NCI-H2196 treated with DMSO at 0.1 percent for 48 hours (cell line): Measurements from ENCODE around the gene PXDC1.

Experiments
- DNase-seq: peaks from one replicate; lab custom pipeline; 2025; ENCODE audit not compliant: unreplicated experiment; lab: John Stamatoyannopoulos, UW

Gene PXDC1

GRCh38 chr6:3748208-3749066 is 3.1 kb downstream of the PXDC1 start:
- peak; percentile 20 for DNase-seq

DNA sequence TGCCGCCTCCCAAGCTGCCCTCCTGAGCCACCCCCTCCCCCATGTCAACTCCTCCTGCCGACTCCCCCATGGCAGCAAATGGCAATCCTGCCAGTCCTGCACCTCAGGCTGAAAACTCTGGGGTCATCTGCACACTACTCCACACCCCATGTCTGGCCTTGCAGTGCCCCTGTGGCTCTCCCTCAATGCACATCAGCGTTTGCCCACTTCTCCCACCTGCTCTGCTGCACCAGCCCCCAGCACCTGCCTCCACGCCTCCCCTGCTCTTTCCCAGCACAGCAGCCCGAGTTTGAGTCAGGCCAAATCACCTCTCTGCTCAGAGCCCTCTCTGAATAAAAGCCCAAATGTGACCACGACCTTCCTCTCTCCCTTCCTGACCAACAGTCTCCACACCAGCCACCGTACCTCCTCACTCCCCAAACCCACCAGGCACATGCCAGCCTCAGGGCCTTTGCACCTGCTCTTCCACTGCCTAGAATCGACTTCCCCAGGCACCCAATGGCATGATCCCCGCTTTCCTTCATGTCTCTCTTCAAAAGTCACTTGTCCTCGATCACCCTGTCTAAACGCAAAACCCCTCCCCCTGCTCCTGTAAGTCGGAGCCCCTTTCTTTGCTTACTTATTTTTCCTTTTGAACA is 4.3 kb downstream of the PXDC1 start:
- DNase-seq = no peak

GRCh38 chr6:3746696-3747095 is 4.8 kb downstream of the PXDC1 start:
- no peak for DNase-seq

GRCh38 chr6:3746119-3746691 is 5.3 kb downstream of the PXDC1 start:
- no peak for DNase-seq

DNA sequence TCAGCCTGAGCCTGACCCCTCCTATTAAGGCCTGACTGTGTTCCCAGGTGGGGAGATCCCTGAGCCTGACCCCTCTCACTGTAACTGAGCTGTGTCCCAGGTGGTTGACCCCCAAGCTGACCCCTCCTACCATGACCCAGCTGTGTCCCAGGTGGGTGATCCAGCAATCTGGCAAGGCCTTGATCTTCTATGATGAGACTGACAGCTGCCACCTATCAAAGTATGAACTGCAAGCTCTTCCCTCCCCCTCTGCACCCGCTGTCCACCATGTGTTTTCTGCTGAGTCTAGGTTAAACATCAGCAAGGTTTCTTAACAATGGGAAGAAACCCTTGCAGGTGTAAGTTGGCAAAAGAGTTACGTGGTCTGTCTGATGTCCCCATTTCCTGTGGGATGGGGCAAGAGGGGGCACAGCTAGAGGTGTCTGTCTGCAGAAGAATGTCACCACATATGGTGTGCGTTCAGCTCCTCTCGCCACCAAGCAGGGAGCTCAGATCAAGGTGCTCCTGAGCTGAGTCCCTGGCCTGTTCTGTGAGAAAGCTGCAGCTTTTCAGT is 5.9 kb downstream of the PXDC1 start:
- no peak for DNase-seq

DNA sequence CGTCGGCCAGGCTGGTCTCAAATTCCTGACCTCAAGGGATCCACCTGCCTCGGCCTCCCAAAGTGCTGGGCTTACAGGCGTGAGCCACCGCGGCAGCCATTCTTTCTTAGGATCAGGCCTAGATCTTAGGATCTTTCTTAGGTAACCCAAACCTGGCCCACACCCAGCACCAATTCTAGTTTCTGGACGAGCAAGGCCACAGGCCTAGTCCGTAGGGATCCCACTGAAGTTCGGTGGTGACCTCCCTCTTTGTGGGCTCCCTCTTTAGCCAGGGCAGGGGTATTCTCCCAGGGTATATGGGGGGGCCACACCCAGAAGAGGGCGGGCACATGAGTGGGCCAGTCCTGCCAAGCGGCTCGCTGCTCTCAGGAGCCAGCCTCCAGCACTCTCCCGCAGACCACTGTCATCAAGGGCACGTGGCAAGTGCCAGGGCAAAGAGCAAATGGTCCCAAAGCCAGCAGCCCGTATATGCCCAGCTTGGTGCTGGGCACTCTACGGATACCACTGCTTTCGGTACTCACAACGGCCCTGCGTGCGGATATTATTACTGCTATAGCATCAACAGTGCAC is 6.5 kb downstream of the PXDC1 start:
- no peak for DNase-seq

DNA sequence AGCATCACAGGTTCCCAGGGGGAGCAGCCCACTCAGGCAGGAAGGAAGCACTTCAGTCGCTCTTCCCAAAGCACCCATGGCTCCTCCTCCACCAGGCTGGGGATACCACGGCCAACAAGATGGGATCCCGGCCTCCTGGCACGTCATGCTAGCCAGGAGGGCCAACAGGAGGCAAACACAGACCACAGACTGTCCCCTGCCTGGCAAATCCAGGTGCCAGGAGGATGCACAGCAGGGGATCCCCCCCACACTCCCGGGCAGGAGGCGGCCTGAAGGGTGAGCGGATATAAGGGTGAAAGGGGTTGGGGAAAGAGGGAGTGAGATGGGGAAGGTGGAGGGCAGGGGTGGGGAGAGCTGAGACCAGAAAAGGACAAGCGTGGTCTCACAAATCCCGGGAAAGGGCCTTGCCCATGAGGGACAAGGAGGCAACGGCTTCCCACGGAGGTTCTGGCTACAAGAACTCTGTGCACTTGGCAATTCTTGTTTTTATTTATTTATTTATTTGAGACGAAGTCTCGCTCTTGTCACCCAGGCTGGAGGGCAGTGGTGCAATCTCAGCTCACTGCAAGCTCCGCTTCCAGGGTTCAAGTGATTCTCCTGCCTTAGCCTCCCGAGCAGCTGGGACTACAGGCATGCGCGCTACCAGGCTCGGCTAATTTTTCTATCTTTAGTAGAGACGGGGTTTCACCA is 7.2 kb downstream of the PXDC1 start:
- no peak for DNase-seq

DNA sequence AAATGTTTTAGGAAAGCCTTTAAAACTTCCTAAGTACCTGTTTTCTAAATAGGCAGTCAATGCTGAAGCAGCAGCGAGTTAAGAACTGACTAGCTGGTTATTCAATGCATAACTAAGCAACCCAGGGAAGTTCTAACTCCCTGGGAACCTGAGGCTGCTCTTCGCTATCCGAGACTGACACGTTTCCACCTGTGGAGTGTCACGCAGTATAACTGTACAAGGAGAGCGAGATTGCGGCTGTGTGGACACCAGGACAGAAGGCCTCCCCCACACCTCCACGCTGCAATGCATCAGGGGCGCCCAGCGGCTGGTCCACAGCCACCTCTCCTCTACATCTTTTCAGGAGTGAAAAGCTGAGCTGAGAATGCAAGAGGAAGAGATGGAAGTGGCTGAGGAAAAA is 8.0 kb downstream of the PXDC1 start:
- DNase-seq = no peak

- peak; percentile 74 for DNase-seq
These were observed 8.8 kb downstream of the PXDC1 start for GRCh38 chr6:3742426-3743344.

GRCh38 chr6:3742076-3742425 is 9.5 kb downstream of the PXDC1 start:
- DNase-seq = peak; percentile 73

GRCh38 chr6:3741477-3741871 is 10.0 kb downstream of the PXDC1 start:
- DNase-seq = no peak

GRCh38 chr6:3740551-3741476 is 10.7 kb downstream of the PXDC1 start:
- DNase-seq = peak; percentile 31

DNA sequence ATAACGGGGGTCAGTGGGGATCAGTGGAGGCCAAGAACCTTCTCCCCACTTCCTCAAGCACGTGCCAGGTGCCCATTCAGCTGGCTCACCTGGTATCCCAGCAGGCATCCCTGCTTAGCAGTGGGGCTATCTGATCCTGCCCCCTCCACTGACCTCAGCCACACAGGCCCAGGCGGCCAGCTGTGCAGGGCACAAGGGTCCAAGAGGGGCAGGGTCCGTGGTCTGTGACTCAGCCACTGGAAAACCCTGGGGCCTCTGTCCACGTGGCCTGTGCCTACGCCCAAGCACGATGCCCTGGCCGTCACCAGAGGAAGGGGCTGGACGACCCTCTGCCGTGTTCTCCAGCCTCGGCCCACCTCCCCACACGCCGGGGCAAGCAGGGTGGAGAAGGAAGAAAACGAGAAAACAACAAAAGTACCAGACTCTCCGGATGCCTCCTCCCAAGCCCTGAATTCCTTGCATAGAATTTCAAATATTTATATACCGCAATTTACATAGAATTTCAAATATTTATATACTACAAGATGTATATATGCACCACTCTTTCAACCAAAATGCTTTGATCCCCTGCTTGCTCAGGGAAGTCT is 12.1 kb downstream of the PXDC1 start:
- DNase-seq = no peak

DNA sequence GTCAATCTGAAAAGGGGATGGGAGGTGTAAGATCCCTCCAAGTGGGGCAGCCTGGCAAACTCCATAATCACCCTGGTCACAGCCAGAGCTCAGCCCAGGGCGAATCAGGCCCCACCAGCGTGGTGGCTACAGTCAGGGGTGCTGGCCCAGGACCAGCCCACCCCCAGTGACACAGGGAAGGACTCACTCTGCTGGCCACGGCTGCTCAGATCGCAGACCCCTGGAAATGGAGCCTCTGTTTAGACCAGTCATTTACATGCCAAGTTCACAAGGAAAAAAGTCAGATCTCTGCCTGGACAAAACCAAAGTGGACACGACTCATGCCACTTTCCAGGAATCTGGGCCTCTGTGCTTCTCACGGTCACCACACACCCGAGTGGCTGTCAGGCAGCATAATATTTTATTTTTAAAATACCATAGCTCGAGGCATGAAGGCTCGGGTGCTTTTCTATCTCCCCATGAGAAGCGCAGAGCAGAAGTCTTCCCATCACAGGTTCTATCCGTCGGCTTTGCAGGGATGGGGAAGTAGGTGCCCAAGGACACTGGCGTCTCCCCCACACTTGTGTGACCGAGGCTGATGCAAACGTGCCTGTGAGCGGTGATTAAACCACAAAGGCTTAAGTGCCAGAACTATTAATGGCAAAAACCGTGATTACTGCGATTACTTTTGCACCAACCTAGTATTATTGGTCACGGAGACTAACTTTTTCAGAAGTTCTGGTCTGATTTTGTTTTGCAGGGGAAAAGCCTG is 13.0 kb downstream of the PXDC1 start:
- no peak for DNase-seq

GRCh38 chr6:3737831-3738210 is 13.7 kb downstream of the PXDC1 start:
- DNase-seq = no peak

GRCh38 chr6:3737149-3737830 is 14.2 kb downstream of the PXDC1 start:
- no peak for DNase-seq

GRCh38 chr6:3735029-3735605 is 16.4 kb downstream of the PXDC1 start:
- DNase-seq = no peak
